Colonic mucosa (tissue), 4 donors: Measurements from ENCODE around the gene SLAMF9. TPM values are rescaled to one million over a fixed set of nuclear protein-coding genes. Genes with fewer than 3 reads are reported as not detected.

Source experiments
- DNase-seq: peaks from one replicate; pipeline ENCODE4 v3.0.0-alpha.2; 2020
- H3K27ac ChIP-seq: fragments of 200-600 bp; one replicate; pipeline ENCODE4 v1.8.0; 2021
- H3K27me3 ChIP-seq: fragments of 200-600 bp; one replicate; pipeline ENCODE4 v1.8.0; 2021
- H3K36me3 ChIP-seq: fragments of 200-600 bp; one replicate; pipeline ENCODE4 v1.8.0; 2021
- H3K4me1 ChIP-seq: fragments of 200-600 bp; one replicate; pipeline ENCODE4 v1.8.0; 2021; ENCODE audit warnings: mild to moderate bottlenecking
- H3K4me3 ChIP-seq: fragments of 200-600 bp; one replicate; pipeline ENCODE4 v1.8.0; 2021
- H3K9ac ChIP-seq, 2 donors: one replicate each; pipeline ENCODE4 v1.7.0; 2013; ENCODE audit warnings: control low read depth in 2 of 2, low read depth in 2 of 2, low read length in 2 of 2
- H3K9me3 ChIP-seq: fragments of 200-600 bp; one replicate; pipeline ENCODE4 v1.8.0; 2021
- intact Hi-C: fragments of 100-400 bp; cut with DNase I; formaldehyde crosslinking; loops from one replicate; pipeline ENCODE4 v1.14.1; 2022
- total RNA-seq, 2 donors: library from RNA; stranded (reverse); fragmentation: NEBNext Ultra II Directional in 1 of 2; extraction: Animal tissue kit (Norgen Biotek cat#: 25700) in 1 of 2; gene quantifications; one replicate each; pipeline ENCODE4 v1.2.1, GENCODE V29; 2021
- TF ChIP-seq, protein P1 (sequence below): fragments of 200-600 bp; IDR thresholded peaks from one replicate; pipeline ENCODE4 v1.8.0; 2022; ENCODE audit warnings: antibody characterized with exemption, mild to moderate bottlenecking
- donor health status: healthy.
- donor health status: DM: no; HTN: no; CAD: no.
- donor health status: DM: no; HTN: no; CAD: no.

Gene SLAMF9
- total RNA-seq, 2 donors from 2014 or later = not detected

GRCh38 chr1:159932296-159933285, 21.4 kb downstream of the SLAMF9 start:
- no peaks in the 10 kb centered on the region for H3K36me3 ChIP-seq
- no peak overlapping the region for H3K9ac ChIP-seq
- TF ChIP-seq, protein P1, sequence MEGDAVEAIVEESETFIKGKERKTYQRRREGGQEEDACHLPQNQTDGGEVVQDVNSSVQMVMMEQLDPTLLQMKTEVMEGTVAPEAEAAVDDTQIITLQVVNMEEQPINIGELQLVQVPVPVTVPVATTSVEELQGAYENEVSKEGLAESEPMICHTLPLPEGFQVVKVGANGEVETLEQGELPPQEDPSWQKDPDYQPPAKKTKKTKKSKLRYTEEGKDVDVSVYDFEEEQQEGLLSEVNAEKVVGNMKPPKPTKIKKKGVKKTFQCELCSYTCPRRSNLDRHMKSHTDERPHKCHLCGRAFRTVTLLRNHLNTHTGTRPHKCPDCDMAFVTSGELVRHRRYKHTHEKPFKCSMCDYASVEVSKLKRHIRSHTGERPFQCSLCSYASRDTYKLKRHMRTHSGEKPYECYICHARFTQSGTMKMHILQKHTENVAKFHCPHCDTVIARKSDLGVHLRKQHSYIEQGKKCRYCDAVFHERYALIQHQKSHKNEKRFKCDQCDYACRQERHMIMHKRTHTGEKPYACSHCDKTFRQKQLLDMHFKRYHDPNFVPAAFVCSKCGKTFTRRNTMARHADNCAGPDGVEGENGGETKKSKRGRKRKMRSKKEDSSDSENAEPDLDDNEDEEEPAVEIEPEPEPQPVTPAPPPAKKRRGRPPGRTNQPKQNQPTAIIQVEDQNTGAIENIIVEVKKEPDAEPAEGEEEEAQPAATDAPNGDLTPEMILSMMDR = no peak

GRCh38 chr1:159931795-159932173, 22.3 kb downstream of the SLAMF9 start:
- TF ChIP-seq, protein P1 = no peak
- peaks cover 7% of the 10 kb centered on the region for H3K4me1 ChIP-seq
- H3K36me3 ChIP-seq = no peaks in the 10 kb centered on the region
- no peak overlapping the region for H3K4me3 ChIP-seq
- no peak overlapping the region for H3K27ac ChIP-seq
- no peak overlapping the region for H3K9ac ChIP-seq
- no peak for DNase-seq
- no peaks in the 10 kb centered on the region for H3K27me3 ChIP-seq
- H3K9me3 ChIP-seq = no peaks in the 10 kb centered on the region
- intact Hi-C loops = no loop called here

More at GRCh38 chr1:159932296-159933285, 21.4 kb downstream of the SLAMF9 start:
- H3K4me1 ChIP-seq = peaks cover 16% of the 10 kb centered on the region
- DNase-seq = no peak
- no peaks in the 10 kb centered on the region for H3K27me3 ChIP-seq
- H3K4me3 ChIP-seq = no peak overlapping the region
- intact Hi-C loops = no loop called here
- H3K9me3 ChIP-seq = no peaks in the 10 kb centered on the region
- H3K27ac ChIP-seq = no peak overlapping the region

- Histone ChIP-seq H3K9ac (no peak overlapping the region), H3K27me3 (no peaks in the 10 kb centered on the region), H3K36me3 (no peaks in the 10 kb centered on the region), H3K9me3 (no peaks in the 10 kb centered on the region), H3K4me3 (no peak overlapping the region), H3K27ac (no peak overlapping the region), H3K4me1 (peaks cover 3% of the 10 kb centered on the region)
- intact Hi-C loops = no loop called here
- no peak for DNase-seq
- TF ChIP-seq, protein P1 = no peak
These were observed 22.8 kb downstream of the SLAMF9 start for GRCh38 chr1:159931101-159931794.

DNA sequence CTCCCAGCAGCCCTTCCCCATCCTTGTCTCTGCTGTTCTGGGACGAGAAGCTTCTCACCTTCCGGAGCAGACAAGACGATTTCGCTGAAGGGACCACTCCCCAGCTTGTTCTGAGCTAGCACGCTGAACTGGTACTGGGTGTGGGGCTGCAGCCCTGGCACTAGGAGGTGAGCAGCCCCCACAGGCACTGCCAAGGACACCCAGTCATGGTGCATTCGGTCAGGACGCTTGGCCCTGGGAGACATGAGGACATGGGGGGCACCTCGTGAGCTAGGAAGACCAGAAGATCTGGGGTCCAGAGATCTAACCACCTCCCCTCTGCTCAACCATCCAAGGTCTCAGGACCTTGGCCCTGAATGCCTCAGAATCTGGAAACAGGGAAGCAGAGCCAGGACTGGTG, 23.4 kb downstream of the SLAMF9 start:
- H3K27ac ChIP-seq = no peak overlapping the region
- TF ChIP-seq, protein P1 = no peak
- H3K9me3 ChIP-seq = no peaks in the 10 kb centered on the region
- no peak for DNase-seq
- no peaks in the 10 kb centered on the region for H3K36me3 ChIP-seq
- intact Hi-C loops = no loop called here
- no peak overlapping the region for H3K9ac ChIP-seq
- H3K4me3 ChIP-seq = no peak overlapping the region
- H3K4me1 ChIP-seq = no peaks in the 10 kb centered on the region
- H3K27me3 ChIP-seq = no peaks in the 10 kb centered on the region

GRCh38 chr1:159930216-159930615, 23.8 kb downstream of the SLAMF9 start:
- H3K4me3 ChIP-seq = no peak overlapping the region
- no peaks in the 10 kb centered on the region for H3K36me3 ChIP-seq
- no peaks in the 10 kb centered on the region for H3K4me1 ChIP-seq
- TF ChIP-seq, protein P1 = no peak
- intact Hi-C loops = no loop called here
- no peak for DNase-seq
- no peak overlapping the region for H3K9ac ChIP-seq
- H3K27me3 ChIP-seq = no peaks in the 10 kb centered on the region
- H3K9me3 ChIP-seq = no peaks in the 10 kb centered on the region
- no peak overlapping the region for H3K27ac ChIP-seq
